Retina (tissue), 1 donor: ENCODE results near the gene ELK1.
"Not testable (repeated sequence)": the region's sequence is repeated elsewhere in the genome, so short reads cannot be mapped to it uniquely, and the experiment has no call there.

Experiments used
- DNase-seq: peaks from one replicate; pipeline ENCODE4 v3.0.0-alpha.2; 2016

Gene ELK1

GRCh38 chrX:47650164-47651042, at the start of gene ELK1:
Gene ELK1 (minus strand): TSS chrX:47650563. CDS start chrX:47641441, 9,122 bp downstream.
- DNase-seq: peak; percentile 91

GRCh38 chrX:47697181-47697580, 46.8 kb upstream of the ELK1 start:
- DNase-seq: no peak

- DNase-seq: no peak
These were observed 39.8 kb upstream of the ELK1 start for GRCh38 chrX:47690175-47690574.

GRCh38 chrX:47687263-47687662, 36.9 kb upstream of the ELK1 start:
- no peak for DNase-seq

GRCh38 chrX:47683829-47684205, 33.5 kb upstream of the ELK1 start:
- no peak for DNase-seq

- DNase-seq: no peak
These were observed 32.9 kb upstream of the ELK1 start for GRCh38 chrX:47683184-47683828.

GRCh38 chrX:47675959-47676859, 25.8 kb upstream of the ELK1 start:
- DNase-seq: not testable (repeated sequence)

GRCh38 chrX:47674776-47675175, 24.4 kb upstream of the ELK1 start:
- no peak for DNase-seq

- DNase-seq: not testable (repeated sequence)
These were observed 15.4 kb upstream of the ELK1 start for GRCh38 chrX:47665797-47666196.

- DNase-seq: no peak
These were observed 14.4 kb upstream of the ELK1 start for GRCh38 chrX:47664737-47665136.

GRCh38 chrX:47662144-47662657, 11.8 kb upstream of the ELK1 start:
- no peak for DNase-seq

GRCh38 chrX:47661539-47661938, 11.2 kb upstream of the ELK1 start:
- DNase-seq: no peak

- no peak for DNase-seq
These were observed 9.0 kb upstream of the ELK1 start for GRCh38 chrX:47659421-47659726.

GRCh38 chrX:47658684-47659420, 8.5 kb upstream of the ELK1 start, which contains the start of gene UXT:
Gene UXT (minus strand): TSS chrX:47659180. CDS start chrX:47658927, 253 bp downstream.
- peak; percentile 93 for DNase-seq

- no peak for DNase-seq
These were observed 7.9 kb upstream of the ELK1 start for GRCh38 chrX:47658301-47658683.

- no peak for DNase-seq
These were observed 911 bp upstream of the ELK1 start for GRCh38 chrX:47651043-47651905.

GRCh38 chrX:47649781-47650163, 591 bp downstream of the ELK1 start:
- DNase-seq: no peak

- DNase-seq: no peak
These were observed 1.1 kb downstream of the ELK1 start for GRCh38 chrX:47649271-47649670.

- no peak for DNase-seq
These were observed 2.0 kb downstream of the ELK1 start for GRCh38 chrX:47648376-47648775.

- DNase-seq: no peak
These were observed 3.7 kb downstream of the ELK1 start for GRCh38 chrX:47646636-47647035.

- DNase-seq: no peak
These were observed 4.8 kb downstream of the ELK1 start for GRCh38 chrX:47645530-47645929.
